ENCODE results near the gene SLC25A29. TPM values are rescaled to one million over a fixed set of nuclear protein-coding genes. Genes with fewer than 3 reads are reported as not detected.

The SLC25A29 gene
- total and polyA plus RNA-seq, 2 of the 13 experiments (the other 11 are each of a cell fraction or from before 2014, with no cell fraction given), result 12.2 to 17.2 TPM

DNA sequence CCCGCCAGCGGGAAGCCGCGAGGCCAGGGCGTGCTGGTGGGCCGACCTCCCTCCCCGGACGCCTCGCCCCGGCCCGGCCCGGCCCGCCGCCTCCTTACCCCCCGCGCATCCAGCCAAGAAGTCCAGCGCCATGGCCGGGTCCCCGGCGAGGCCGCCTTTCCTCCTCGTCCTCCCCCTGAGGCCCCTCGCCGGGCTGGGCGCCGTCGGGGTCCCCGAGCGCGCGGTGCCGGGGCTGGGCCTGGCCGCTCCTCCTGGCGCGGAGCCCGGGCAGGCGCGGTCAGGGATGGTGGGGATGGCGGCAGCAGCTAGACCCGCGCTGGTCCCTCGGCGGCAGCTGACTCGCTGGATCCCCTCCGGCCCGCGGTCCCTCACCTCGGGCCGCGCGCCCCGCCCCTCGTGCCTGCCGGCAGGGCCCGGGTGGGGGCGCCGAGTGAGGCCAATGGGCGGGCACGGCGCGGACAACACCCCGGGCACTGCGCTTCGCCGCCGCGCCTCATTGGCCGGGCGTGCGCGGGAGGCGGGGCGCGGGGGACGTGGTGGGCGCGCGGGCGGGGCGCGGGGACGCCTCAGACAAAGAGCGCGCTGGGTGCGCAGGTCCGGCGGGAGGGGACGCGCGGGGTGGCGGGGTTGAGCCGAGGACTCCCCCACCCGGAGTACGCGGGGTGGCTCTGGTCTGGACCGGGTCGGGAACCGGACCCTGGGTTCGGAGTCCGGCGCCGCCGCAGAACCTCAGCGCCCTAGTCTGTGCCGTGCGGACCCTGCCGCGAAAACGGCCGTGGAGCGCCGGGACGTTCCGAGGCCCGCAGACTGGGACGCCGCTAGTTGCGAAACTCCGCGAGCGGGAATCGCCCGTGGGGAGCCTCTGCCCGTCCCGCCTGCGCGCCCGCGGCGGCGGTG, at the start of gene SLC25A29 (continued):
- no peak for TF ChIP-seq HNRNPLL (IDR thresholded peaks at IDR 0.05; ENCODE audit: low read depth, low read length, poor library complexity, severe bottlenecking)
- TF ChIP-seq ZNF44 (CRISPR knock-in tag; IDR thresholded peaks at IDR 0.05), result no peak; the same call in 1 of the 2 replicates
- TF ChIP-seq SRSF4 (IDR thresholded peaks at IDR 0.05; ENCODE audit: low read depth, low read length, poor library complexity, severe bottlenecking), result no peak
- TF ChIP-seq, protein P1, sequence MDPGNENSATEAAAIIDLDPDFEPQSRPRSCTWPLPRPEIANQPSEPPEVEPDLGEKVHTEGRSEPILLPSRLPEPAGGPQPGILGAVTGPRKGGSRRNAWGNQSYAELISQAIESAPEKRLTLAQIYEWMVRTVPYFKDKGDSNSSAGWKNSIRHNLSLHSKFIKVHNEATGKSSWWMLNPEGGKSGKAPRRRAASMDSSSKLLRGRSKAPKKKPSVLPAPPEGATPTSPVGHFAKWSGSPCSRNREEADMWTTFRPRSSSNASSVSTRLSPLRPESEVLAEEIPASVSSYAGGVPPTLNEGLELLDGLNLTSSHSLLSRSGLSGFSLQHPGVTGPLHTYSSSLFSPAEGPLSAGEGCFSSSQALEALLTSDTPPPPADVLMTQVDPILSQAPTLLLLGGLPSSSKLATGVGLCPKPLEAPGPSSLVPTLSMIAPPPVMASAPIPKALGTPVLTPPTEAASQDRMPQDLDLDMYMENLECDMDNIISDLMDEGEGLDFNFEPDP (CRISPR knock-in tag; conservative IDR thresholded peaks at IDR 0.05), result no peak
- TF ChIP-seq, protein P2, sequence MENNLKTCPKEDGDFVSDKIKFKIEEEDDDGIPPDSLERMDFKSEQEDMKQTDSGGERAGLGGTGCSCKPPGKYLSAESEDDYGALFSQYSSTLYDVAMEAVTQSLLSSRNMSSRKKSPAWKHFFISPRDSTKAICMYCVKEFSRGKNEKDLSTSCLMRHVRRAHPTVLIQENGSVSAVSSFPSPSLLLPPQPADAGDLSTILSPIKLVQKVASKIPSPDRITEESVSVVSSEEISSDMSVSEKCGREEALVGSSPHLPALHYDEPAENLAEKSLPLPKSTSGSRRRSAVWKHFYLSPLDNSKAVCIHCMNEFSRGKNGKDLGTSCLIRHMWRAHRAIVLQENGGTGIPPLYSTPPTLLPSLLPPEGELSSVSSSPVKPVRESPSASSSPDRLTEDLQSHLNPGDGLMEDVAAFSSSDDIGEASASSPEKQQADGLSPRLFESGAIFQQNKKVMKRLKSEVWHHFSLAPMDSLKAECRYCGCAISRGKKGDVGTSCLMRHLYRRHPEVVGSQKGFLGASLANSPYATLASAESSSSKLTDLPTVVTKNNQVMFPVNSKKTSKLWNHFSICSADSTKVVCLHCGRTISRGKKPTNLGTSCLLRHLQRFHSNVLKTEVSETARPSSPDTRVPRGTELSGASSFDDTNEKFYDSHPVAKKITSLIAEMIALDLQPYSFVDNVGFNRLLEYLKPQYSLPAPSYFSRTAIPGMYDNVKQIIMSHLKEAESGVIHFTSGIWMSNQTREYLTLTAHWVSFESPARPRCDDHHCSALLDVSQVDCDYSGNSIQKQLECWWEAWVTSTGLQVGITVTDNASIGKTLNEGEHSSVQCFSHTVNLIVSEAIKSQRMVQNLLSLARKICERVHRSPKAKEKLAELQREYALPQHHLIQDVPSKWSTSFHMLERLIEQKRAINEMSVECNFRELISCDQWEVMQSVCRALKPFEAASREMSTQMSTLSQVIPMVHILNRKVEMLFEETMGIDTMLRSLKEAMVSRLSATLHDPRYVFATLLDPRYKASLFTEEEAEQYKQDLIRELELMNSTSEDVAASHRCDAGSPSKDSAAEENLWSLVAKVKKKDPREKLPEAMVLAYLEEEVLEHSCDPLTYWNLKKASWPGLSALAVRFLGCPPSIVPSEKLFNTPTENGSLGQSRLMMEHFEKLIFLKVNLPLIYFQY (CRISPR knock-in tag; IDR thresholded peaks at IDR 0.05; ENCODE audit: borderline replicate concordance), result peak; percentile 82; the same call in 1 of the 2 replicates
- TF ChIP-seq, protein P3, sequence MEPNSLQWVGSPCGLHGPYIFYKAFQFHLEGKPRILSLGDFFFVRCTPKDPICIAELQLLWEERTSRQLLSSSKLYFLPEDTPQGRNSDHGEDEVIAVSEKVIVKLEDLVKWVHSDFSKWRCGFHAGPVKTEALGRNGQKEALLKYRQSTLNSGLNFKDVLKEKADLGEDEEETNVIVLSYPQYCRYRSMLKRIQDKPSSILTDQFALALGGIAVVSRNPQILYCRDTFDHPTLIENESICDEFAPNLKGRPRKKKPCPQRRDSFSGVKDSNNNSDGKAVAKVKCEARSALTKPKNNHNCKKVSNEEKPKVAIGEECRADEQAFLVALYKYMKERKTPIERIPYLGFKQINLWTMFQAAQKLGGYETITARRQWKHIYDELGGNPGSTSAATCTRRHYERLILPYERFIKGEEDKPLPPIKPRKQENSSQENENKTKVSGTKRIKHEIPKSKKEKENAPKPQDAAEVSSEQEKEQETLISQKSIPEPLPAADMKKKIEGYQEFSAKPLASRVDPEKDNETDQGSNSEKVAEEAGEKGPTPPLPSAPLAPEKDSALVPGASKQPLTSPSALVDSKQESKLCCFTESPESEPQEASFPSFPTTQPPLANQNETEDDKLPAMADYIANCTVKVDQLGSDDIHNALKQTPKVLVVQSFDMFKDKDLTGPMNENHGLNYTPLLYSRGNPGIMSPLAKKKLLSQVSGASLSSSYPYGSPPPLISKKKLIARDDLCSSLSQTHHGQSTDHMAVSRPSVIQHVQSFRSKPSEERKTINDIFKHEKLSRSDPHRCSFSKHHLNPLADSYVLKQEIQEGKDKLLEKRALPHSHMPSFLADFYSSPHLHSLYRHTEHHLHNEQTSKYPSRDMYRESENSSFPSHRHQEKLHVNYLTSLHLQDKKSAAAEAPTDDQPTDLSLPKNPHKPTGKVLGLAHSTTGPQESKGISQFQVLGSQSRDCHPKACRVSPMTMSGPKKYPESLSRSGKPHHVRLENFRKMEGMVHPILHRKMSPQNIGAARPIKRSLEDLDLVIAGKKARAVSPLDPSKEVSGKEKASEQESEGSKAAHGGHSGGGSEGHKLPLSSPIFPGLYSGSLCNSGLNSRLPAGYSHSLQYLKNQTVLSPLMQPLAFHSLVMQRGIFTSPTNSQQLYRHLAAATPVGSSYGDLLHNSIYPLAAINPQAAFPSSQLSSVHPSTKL (CRISPR knock-in tag; IDR thresholded peaks at IDR 0.05), result 0 out of 2 replicates have a peak, but pooled peaks have one; percentile 24
- TF ChIP-seq BORCS8-MEF2B (CRISPR knock-in tag; IDR thresholded peaks at IDR 0.05), result no peak
- no peak for TF ChIP-seq TAF15 (IDR thresholded peaks at IDR 0.05; ENCODE audit: low read depth, low read length, poor library complexity, severe bottlenecking)
- no peak for TF ChIP-seq SMAD3 (CRISPR knock-in tag; IDR thresholded peaks at IDR 0.05)
- TF ChIP-seq ZNF777 (CRISPR knock-in tag; IDR thresholded peaks at IDR 0.05), result peak; percentile 99
- TF ChIP-seq, protein P4, sequence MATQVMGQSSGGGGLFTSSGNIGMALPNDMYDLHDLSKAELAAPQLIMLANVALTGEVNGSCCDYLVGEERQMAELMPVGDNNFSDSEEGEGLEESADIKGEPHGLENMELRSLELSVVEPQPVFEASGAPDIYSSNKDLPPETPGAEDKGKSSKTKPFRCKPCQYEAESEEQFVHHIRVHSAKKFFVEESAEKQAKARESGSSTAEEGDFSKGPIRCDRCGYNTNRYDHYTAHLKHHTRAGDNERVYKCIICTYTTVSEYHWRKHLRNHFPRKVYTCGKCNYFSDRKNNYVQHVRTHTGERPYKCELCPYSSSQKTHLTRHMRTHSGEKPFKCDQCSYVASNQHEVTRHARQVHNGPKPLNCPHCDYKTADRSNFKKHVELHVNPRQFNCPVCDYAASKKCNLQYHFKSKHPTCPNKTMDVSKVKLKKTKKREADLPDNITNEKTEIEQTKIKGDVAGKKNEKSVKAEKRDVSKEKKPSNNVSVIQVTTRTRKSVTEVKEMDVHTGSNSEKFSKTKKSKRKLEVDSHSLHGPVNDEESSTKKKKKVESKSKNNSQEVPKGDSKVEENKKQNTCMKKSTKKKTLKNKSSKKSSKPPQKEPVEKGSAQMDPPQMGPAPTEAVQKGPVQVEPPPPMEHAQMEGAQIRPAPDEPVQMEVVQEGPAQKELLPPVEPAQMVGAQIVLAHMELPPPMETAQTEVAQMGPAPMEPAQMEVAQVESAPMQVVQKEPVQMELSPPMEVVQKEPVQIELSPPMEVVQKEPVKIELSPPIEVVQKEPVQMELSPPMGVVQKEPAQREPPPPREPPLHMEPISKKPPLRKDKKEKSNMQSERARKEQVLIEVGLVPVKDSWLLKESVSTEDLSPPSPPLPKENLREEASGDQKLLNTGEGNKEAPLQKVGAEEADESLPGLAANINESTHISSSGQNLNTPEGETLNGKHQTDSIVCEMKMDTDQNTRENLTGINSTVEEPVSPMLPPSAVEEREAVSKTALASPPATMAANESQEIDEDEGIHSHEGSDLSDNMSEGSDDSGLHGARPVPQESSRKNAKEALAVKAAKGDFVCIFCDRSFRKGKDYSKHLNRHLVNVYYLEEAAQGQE (IDR thresholded peaks at IDR 0.05; ENCODE audit: borderline replicate concordance in 1 of 2, low read depth in 1 of 2, low read length in 2 of 2), result no peak; a peak in 1 of 4 replicates
- TF ChIP-seq, protein P5, sequence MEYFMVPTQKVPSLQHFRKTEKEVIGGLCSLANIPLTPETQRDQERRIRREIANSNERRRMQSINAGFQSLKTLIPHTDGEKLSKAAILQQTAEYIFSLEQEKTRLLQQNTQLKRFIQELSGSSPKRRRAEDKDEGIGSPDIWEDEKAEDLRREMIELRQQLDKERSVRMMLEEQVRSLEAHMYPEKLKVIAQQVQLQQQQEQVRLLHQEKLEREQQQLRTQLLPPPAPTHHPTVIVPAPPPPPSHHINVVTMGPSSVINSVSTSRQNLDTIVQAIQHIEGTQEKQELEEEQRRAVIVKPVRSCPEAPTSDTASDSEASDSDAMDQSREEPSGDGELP (IDR thresholded peaks at IDR 0.05; ENCODE audit: borderline replicate concordance, low read depth), result 0 out of 2 replicates have a peak, but pooled peaks have one; percentile 21
